ACC112 (cell line): ENCODE measurements around the gene CATSPERD.
"Not testable (repeated sequence)": the region's sequence is repeated elsewhere in the genome, so short reads cannot be mapped to it uniquely, and the experiment has no call there.

Source experiments
- H2AFZ ChIP-seq: fragments of 200-600 bp; sonication (generic); one replicate; pipeline ENCODE4 v1.6.0; 2017; ENCODE audit warnings: antibody characterized with exemption, low read length; ENCODE audit not compliant: unreplicated experiment
- H3K27ac ChIP-seq: fragments of 200-600 bp; sonication (generic); 2 replicates; pipeline ENCODE4 v1.5.1; 2014; ENCODE audit warnings: low read depth, mild to moderate bottlenecking, antibody characterized with exemption, low read length, moderate library complexity
- H3K27me3 ChIP-seq: fragments of 200-600 bp; sonication (generic); 2 replicates; pipeline ENCODE4 v1.6.1; 2014; ENCODE audit warnings: mild to moderate bottlenecking, antibody characterized with exemption, low read length, moderate library complexity, mixed read lengths; ENCODE audit not compliant: insufficient read depth
- H3K36me3 ChIP-seq: fragments of 200-600 bp; sonication (generic); 2 replicates; pipeline ENCODE4 v1.6.1; 2016; ENCODE audit warnings: mild to moderate bottlenecking, antibody characterized with exemption, low read length, moderate library complexity, mixed read lengths; ENCODE audit not compliant: insufficient read depth
- H3K4me1 ChIP-seq: fragments of 200-600 bp; sonication (generic); one replicate; pipeline ENCODE4 v1.6.1; 2016; ENCODE audit warnings: low read length, mixed read lengths; ENCODE audit not compliant: insufficient read depth, unreplicated experiment, control insufficient read depth
- H3K4me3 ChIP-seq: fragments of 200-600 bp; sonication (generic); 2 replicates; pipeline ENCODE4 v1.5.1; 2014; ENCODE audit warnings: mild to moderate bottlenecking, low read depth, low read length
- H3K79me2 ChIP-seq: fragments of 200-600 bp; sonication (generic); one replicate; pipeline ENCODE4 v1.6.0; 2016; ENCODE audit warnings: low read length; ENCODE audit not compliant: control insufficient read depth, unreplicated experiment, insufficient read depth

Gene CATSPERD

DNA sequence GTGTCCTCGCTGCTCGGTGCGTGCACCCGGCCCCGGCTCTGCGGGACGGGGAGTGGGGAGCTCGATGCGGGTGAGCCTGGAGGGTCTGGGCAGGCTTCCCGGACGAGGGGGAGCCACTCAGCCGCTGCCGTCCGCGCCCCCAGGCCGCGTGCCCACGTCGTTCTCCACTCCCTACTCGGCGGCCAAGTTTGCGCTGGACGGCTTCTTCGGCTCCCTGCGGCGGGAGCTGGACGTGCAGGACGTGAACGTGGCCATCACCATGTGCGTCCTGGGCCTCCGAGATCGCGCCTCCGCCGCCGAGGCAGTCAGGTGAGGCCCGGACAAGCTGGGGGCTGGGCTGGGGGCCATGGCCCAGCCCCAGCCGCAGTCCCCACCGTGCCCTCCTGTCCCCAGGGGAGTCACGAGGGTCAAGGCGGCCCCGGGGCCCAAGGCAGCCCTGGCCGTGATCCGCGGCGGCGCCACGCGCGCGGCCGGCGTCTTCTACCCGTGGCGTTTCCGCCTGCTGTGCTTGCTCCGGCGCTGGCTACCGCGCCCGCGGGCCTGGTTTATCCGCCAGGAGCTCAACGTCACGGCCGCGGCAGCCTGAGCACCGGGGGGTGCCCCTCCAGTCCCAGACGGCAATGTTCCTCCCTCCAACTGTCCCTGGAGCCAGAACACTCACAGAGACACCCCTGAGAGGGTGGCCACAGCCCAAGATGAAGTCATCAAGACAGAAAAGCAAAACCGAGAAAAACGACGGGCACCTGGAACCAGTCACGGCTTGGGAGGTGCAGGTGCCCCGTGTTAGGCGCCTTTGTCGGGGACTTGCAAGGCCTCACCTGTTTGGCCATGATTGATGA, 32.9 kb upstream of the CATSPERD start:
- Histone ChIP-seq H3K4me1 (peaks cover 5% of the 10 kb centered on the region), H3K79me2 (peaks cover 24% of the 10 kb centered on the region), H3K4me3 (peak overlapping the region; percentile 69), H2AFZ (peak overlapping the region; percentile 60), H3K27ac (no peak overlapping the region), H3K36me3 (no peaks in the 10 kb centered on the region), H3K27me3 (no peaks in the 10 kb centered on the region)

DNA sequence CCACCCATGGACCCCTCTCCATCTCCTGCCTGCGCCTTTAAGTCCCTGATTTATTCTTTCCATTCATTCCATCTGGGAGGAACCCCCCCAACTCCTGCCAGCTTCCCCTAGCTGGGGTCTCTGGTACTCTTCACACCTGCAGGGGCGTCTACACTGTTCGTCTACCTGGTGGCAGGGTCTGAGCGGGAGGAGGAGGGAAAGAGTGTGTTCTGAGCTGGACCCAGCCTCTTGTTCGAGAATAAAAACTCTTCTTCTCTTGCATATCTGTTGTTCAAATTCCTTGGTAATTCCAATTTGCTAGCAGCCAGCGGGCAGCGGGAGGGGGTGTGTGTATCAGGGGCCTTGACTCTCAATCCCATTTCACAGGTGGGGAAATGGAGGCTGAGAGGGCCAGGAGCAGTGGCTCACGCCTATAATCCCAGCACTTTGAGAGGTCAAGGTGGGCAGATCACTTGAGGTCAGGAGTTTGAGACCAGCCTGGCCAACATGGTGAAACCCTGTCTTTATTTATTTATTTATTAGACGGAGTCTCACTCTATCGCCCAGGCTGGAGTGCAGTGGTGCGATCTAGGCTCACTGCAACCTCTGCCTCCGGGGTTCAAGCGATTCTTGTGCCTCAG, 32.1 kb upstream of the CATSPERD start:
- not testable (repeated sequence) for H3K36me3 ChIP-seq

DNA sequence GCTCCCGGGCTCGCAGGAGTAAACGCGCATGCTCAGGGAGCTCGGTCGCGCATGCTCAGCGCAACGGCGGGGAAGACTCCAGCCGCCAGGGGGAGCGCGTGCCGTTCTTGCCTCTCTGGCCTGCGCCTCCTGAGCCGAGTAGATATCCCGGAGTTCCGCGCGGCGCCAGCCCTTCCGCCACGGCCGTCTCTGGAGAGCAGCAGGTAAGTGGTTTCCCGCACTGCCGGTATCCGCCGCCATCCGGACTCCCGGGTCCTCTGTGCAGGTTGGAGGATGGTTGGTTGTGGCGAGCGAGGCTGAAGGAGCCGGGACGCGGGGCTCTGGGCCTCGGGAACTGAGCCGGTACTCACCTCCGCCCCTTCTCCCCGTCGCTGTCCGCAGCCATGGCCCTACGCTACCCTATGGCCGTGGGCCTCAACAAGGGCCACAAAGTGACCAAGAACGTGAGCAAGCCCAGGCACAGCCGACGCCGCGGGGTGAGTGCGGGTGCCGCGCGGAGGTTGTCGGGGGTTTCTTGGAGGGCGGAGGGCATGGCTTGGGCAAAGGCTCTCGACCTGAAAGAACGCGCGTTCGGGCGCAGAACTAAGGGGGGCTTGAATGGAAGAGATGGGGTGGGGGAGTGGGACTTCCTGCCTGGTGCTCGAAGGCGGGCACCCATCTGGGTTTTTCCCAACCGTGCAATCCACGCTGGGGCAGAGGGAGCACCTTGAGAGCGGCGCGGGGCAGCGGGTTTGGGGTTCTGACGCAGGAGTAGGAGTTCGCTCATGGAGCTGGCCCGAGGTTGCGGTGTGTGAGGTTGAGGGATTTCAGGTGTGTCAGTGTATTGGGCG, 30.1 kb upstream of the CATSPERD start, which contains the start of gene RPL36:
TSS of gene RPL36 (plus strand) at position 171 of the 830 bp plus-strand sequence. CDS start at position 384, 213 bp downstream.
- H3K79me2 ChIP-seq: peaks cover 51% of the 10 kb centered on the region
- peak within 1 kb of the TSS; percentile 79 for H3K27ac ChIP-seq
- H3K27me3 ChIP-seq: no peaks in the 10 kb centered on the region
- H3K36me3 ChIP-seq: peaks cover 8% of the 10 kb centered on the region; the same call in 1 of the 2 replicates
- peaks cover 5% of the 10 kb centered on the region for H3K4me1 ChIP-seq
- no peak within 1 kb of the TSS for H2AFZ ChIP-seq
- peak within 1 kb of the TSS; percentile 90 for H3K4me3 ChIP-seq

More for the DNA sequence above, 32.1 kb upstream of the CATSPERD start:
- H3K79me2 ChIP-seq: peaks cover 32% of the 10 kb centered on the region
- H2AFZ ChIP-seq, H3K4me1 ChIP-seq, H3K27me3 ChIP-seq, H3K27ac ChIP-seq, H3K4me3 ChIP-seq: not testable (repeated sequence)

DNA sequence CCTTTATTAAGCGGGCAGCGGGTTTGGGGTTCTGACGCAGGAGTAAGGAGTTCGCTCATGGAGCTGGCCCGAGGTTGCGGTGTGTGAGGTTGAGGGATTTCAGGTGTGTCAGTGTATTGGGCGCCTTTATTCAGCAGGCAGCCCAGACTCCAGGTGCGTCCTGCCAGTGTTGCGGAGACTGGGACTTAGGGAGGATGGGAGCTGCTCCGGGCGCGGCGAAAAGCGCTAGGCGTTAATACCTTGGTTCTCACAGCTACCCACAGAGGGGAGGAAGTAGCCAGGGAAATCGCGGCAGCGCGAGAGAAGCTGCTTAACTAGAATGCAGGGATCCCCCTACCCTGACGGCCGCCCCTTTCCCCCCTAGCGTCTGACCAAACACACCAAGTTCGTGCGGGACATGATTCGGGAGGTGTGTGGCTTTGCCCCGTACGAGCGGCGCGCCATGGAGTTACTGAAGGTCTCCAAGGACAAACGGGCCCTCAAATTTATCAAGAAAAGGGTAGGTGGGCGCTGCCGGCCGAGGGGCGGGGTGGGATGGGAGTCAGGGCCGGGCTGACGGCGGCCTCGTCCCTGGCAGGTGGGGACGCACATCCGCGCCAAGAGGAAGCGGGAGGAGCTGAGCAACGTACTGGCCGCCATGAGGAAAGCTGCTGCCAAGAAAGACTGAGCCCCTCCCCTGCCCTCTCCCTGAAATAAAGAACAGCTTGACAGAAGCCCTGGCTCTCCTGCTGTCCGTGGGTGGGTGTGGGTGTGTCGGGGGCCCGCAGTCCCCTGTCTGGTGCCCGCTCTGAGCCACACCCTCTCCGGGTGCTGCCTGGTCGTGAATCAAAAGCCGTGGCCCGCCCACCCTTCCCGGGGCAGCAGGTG, 29.2 kb upstream of the CATSPERD start:
- Histone ChIP-seq H2AFZ (no peak overlapping the region), H3K36me3 (peaks cover 8% of the 10 kb centered on the region; the same call in 1 of the 2 replicates), H3K79me2 (peaks cover 51% of the 10 kb centered on the region), H3K27ac (peak overlapping the region; percentile 41), H3K4me1 (peaks cover 5% of the 10 kb centered on the region), H3K27me3 (no peaks in the 10 kb centered on the region), H3K4me3 (peak overlapping the region; percentile 90)

DNA sequence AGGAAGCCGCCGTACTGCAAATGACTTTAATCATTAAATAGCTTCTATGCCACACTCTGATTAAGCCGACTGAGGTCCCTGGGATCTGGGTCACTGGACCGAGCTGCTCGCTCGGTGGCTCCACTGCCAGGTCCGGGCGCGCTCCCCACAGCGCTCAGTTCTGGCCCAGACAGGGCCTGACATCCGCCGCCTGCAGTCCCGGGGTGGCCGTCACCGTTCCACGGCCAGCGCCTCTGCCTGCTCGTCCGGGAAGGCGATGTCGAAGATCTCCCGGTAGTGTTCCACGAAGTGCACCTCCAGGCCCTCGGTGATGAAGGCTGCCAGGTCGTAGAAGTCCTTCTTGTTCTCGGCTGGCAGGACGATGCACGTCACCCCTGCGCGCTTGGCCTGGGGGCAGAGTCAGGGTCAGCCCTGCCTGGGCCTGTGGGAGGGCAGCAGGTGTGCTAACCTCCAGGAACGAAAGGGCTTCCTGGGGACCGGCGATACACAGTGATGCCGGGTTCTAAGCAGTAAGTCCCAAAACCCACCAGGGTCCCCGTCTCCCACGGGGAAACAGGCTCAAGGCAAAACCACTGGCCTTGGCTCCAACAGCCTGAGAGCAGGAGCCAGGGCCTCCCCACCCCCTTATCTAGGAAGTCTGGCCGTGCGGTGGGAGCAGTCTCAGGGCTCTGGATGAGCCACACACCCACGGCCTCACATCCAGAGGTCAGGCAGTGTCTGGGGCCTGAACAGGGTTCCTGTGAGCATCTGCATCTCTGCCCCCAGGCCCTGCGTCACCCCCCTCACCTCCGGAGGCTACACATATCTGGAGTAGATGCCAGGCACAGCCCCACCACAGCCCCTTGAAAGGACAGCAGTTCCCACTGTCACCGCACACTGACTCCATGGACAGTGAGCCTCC, 28.4 kb upstream of the CATSPERD start:
- Histone ChIP-seq H3K36me3 (peaks cover 8% of the 10 kb centered on the region; the same call in 1 of the 2 replicates), H3K4me1 (peaks cover 5% of the 10 kb centered on the region), H3K4me3 (peak overlapping the region; percentile 90), H2AFZ (no peak overlapping the region), H3K79me2 (peaks cover 51% of the 10 kb centered on the region), H3K27ac (no peak overlapping the region; the same call in 1 of the 2 replicates), H3K27me3 (no peaks in the 10 kb centered on the region)

DNA sequence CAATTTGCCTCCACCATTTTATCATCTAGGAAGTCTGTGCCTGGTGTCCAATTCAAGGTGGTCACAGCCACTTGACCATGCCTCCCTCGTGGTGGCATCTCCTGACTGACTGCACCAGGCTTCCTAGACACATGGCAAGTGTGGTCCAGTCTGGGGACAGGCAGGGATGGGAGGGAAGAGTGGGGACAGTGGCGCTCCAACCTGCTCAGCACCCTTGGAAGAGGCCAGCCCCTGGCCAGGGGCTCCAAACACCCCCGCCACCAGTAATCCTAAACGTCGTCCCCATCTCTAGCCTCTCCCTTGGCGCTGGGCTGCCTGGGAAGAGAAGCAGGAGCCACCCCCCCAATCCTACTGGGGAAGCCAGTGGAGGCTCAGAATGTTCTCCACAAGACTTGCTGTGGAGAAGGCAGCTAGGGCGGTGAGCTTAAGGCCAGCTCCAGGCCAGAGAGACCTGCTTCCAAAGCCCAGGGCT, 27.7 kb upstream of the CATSPERD start:
- Histone ChIP-seq H3K27ac (no peak overlapping the region), H3K36me3 (peaks cover 8% of the 10 kb centered on the region; the same call in 1 of the 2 replicates), H2AFZ (no peak overlapping the region), H3K4me1 (peaks cover 5% of the 10 kb centered on the region), H3K4me3 (no peak overlapping the region), H3K27me3 (no peaks in the 10 kb centered on the region), H3K79me2 (peaks cover 51% of the 10 kb centered on the region)

DNA sequence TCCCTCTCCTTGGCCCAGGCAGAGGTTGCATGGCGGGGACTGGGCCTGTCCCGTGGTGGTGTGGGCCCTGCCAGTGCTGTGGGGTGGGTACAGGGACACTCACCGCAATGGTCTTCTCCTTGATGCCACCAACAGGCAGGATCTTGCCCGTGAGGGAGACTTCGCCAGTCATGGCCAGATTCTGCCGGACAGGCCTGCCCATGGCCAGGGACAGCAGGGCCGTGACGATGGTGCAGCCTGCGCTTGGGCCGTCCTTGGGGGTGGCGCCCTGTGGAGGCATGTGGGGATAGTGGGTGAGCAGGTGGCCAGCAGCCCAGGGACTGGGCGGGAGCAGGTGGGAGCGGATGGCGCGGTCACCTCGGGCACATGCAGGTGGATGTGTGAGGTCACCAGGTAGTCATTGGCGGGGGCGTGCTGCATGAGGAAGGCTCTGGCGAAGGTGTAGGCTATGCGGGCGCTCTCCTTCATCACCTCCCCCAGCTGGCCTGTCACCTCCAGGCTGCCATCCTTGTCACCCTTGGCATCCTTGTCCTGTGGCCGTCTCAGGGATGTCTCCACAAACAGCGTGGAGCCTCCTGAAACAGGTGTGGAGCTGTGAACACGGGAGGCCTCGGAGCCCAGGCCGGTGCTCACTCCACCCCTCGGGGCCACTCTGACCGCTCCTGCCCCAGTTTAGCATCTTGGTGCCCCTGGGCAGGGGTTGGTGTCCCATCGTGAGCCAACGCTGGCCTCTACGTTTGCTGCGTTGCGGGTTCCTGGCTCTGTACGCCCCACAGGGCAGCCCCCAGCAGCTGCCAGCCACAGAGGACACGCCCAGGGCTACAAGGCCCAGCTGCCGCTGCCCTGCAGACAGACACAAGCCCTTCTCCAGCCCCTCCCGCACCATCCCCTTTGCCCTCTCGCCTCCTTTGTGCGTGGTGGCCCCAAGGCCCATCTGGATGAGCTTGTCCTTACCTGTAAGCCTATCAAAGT, 27.0 kb upstream of the CATSPERD start:
- H3K79me2 ChIP-seq: peaks cover 51% of the 10 kb centered on the region
- no peak overlapping the region for H3K4me3 ChIP-seq
- H3K27ac ChIP-seq: no peak overlapping the region
- H2AFZ ChIP-seq: no peak overlapping the region
- H3K27me3 ChIP-seq: no peaks in the 10 kb centered on the region
- peaks cover 8% of the 10 kb centered on the region; the same call in 1 of the 2 replicates for H3K36me3 ChIP-seq
- H3K4me1 ChIP-seq: peaks cover 5% of the 10 kb centered on the region

DNA sequence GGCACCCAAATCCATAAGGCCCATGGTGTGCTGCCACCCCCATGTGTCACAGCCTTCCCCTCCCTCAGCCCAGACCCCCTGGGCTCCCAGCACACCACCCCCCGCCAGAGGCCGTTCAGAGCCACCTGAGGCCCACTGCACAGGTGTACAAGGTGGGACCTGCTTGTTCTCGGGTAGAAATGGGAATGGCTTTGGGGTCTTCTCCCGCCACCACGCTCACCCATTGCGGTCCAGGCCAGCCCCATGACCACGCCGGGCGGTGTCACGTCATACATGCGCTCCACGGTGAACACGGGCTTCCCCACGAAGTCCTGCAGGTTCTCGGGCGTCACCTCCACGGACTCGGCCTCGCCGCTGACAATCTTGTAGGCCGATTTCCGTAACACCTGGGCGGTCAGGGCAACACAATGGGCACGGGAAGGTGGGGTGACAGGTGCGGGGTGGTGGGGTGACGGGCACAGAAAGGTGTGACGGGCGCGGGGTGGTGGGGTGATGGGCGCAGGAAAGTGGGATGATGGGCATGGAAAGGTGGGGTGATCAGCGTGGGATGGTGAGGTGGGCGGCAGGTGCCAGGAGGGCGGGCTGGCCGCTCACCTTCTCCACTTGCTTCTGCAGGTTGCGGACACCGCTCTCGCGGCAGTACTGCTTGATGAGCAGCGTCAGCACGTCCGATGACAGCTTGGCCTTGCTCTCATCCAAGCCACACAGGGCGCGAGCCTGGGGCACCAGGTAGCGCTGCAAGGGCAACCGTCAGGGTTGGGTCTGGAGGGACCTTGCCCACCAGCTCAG, 26.1 kb upstream of the CATSPERD start:
- peaks cover 8% of the 10 kb centered on the region; the same call in 1 of the 2 replicates for H3K36me3 ChIP-seq
- peaks cover 5% of the 10 kb centered on the region for H3K4me1 ChIP-seq
- H3K27ac ChIP-seq: no peak overlapping the region
- H3K27me3 ChIP-seq: no peaks in the 10 kb centered on the region
- peaks cover 51% of the 10 kb centered on the region for H3K79me2 ChIP-seq
- no peak overlapping the region for H2AFZ ChIP-seq
- no peak overlapping the region for H3K4me3 ChIP-seq
